HG03025 (cell line): ENCODE results near the gene CHID1.

Experiments used
- ATAC-seq: cut with Tn5 transposase; IDR thresholded peaks from one replicate; pipeline ENCODE4 v1.9.1; 2021; ENCODE audit warnings: mild to moderate bottlenecking, moderate library complexity; ENCODE audit not compliant: unreplicated experiment, low FRiP score

The CHID1 gene

DNA sequence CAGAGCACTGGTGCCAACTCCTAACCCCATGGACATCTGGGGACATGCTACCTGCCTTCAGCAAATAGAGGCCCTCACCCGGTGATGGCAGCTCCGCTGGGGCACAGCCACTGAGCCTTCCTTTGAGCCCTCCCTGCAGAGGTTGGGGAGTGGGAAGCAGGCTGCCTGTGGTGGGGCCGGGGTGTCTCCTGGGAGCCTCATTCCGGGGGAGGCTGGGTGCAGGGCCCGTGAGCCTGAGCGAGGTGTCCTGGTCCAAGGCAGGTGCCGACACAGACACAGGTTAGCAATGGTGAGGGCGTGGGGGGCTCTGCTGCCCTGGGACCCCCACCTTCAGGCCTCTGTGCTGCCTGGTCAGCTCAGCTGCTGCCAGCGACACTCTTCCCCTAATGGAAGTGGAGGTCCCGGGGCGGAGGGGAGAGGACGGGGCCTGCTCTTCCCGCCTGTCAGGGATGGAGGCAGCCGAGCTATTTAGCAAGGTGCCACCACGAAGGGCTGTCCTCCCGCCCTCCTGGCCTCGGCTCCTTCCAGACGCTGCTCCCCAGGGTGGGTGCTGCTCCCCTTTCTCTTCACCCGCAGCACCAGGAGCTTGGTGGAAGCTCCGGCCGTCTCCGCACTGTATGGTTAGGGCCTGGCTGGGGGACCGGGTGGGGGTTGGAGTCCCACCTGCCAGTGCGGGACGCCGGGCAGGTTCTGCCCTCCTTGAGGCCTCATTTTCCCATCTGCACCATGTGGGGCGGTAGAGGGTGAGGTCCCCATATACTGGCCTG is 56.7 kb downstream of the CHID1 start:
- ATAC-seq: no peak

GRCh38 chr11:852762-853161 is 57.8 kb downstream of the CHID1 start:
- ATAC-seq: no peak

DNA sequence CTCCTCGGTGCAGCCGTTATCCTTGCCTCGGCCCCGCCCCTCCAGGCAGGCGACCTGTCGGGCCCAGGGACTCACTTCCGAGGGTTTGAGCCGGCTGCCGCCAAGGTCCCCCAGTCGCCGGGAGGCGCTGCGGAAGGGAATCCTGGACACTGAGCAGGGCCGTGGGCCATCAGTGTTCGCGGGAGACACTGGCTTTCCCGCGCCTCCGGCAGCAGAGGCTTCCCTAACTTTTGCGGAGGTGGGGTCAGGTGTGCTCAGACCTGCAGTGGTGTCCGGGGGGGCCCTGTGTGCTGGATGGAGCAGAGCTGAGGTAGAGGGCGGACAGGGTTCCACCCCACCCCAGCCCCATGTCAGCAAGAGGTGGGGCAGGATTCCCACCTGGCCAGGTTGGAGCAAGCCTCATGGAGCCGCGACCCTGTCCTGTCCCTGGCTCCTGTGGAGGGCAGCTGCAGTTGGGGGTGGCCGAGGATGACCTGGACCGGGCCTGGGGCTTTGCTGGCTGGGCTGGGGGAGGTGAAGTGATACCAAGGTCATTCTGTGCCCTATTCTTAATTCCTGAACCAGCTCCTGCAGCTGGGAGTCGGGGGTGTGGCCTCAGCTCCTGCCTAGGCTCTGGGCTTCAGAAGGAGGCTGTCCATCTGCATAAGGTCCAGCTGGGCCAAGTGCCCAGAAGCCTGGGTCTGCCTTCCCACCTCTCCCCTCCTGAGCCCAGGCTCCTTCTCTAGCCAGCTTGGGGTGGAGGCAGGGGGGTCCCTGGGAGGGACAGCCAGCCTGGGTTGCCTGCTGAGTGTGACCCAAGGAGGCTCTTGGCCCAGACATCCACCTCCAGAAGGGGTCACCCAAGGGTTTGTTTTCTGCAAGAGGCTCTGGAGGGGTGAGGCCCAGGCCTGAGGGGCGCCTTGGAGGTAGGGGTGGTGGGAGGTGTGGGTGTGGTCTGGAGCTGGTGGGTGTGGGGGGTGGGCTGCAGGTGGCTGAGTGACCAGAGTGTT is 59.5 kb downstream of the CHID1 start:
- no peak for ATAC-seq

DNA sequence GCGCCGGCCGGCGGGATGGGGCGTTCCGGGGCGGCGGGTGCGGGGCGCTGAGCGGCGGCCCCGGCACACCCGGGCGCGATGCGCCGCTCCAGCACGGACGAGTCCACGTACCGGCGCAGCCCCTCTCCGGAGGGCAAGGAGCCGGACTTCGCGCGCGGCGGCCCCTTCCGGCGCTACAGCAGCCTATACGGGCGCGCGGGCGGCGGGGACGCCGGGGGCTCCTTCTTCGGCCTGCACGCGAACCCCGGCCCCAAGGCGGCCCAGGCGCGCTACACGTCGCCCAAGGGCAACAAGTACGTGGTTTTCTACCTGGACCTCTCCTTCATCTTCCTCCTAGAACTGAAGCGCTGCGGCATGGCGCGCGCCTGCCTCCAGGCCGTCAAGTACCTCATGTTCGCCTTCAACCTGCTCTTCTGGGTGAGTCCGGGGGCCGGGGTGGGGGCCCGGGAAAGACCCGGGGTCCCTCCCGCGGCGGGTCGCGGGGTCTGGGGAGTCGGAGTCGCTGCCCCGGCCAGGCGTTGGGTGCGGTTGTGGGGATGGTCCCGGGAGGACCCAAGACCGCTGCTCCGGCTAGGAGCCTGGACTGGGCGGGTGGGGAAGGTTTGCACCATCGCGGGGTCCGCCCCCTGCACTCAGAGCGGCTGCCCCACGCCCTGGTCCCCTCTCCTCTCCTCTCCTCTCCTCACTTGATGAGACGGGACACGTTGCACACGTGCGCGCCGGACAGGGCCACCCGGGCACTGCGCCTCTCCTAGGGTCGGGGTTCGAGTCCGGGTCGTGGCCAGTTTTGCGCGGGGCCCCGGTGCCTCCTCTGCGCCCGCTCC is 60.4 kb downstream of the CHID1 start:
- ATAC-seq: no peak

GRCh38 chr11:849104-849824 is 61.3 kb downstream of the CHID1 start:
- ATAC-seq: no peak

- no peak for ATAC-seq
These were observed 62.2 kb downstream of the CHID1 start for GRCh38 chr11:848380-848931.

GRCh38 chr11:847876-848275 is 62.7 kb downstream of the CHID1 start:
- no peak for ATAC-seq

- ATAC-seq: no peak
These were observed 64.0 kb downstream of the CHID1 start for GRCh38 chr11:846496-847098.

DNA sequence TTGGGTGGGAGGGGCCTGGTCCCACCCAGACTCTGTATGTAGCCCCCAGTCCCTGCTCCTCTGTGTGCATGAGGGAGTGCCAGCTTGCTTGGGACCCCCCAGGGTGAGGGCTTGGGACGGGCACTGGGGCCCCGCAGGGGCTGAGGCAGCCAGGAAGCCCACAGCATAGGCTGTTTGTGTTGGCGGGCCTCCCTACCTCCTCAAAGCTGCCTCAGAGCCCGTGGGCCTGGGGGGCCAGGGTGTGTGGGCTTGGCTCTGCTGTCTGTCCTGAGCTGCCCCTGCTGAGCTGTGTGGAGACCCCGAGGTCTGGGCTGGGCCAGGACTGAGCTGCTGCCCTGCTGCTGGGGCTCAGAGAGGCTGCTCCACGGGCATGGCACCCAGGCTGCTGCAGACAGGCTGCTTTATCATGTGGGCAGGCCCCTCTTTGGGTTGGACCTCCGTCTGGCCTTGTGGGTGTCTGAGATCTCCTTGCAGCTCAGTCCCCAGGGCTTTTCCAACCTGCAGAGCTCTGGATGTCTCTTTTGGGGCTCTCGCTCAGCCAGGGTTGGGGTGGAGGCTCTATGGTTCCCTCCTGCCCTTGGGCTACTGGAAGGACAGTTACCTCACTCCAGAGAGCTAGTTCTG is 64.6 kb downstream of the CHID1 start:
- ATAC-seq: no peak

DNA sequence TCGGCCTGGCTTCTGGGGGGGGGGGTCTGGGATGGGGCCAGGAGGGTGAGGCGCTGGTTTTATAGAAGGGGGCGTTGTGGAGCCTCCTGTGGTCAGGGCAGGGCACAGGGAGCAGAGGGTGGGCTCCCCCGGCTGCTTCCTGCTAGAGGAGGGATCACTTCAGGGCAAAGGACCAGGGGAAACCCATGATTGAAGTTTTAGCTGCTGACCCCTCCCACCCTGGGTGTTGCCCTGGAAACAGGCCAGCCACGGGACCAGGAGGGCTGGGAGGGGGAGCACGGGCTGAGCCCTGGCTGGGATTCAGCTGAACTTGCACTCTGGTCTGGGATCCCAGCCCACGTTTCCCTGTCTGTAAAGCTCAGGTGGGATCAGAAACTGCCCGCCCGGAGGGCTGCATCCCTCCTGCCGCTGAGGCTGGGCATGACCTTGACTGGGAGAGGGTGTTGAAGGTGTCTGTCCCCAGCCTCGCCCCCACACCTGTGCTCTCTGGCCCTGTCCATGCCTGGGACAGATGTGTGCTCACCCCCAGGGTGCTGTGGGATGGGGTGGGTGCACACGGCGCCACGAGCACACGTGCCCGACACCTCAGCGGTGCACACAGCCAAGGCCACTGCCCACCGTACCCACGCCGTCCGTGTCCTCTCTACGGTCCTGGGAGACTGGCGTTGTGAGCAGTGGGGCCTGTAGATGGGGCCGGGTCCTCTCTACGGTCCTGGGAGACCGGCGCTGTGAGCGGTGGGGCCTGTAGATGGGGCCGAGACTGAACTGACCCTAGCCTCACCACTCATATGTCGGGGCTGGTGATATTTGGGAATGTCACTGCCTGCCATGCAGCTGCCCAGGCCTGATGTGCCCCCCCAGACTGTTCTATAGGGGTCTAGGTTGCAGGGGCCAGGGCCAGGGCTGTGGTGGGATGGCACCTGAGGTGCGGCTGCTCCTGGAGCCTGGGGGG is 65.6 kb downstream of the CHID1 start:
- no peak for ATAC-seq

- no peak for ATAC-seq
These were observed 66.6 kb downstream of the CHID1 start for GRCh38 chr11:843818-844692.

DNA sequence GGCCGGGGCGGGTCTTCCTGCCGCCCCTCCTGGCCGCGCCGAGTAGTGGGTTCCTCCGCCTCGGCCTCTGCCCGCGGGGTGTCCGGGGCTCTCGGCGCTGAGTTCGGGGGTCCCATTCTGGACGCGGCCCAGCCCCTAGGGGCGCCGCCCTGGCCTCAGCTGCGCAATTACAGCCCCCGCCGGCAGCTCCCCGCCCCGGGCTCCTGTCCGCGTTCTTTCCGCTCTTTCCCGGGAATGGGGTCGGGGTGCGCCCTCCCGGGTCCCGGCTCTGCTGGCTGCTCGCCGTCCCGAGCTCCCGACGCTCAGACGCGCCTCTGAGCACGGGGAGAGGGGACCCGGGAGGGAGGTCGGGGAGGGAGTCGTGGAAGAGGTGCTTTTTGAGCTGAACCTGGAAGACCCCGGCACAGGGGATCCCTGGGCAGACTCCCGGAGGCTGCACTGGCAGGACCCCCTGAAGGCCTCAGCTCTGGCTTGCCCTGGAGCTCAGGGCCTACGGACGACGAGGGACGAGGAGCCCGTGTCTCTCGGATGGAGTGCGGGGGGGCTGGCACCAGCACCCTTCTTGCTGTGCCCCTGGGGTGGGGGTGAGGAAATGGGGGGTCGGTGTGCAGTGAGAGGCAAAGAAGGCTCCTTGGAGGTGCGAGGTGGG is 67.4 kb downstream of the CHID1 start:
- peak; percentile 2 for ATAC-seq

- peak; percentile 52 for ATAC-seq
These were observed 68.1 kb downstream of the CHID1 start, which contains the start of the genes POLR2L and TSPAN4 for GRCh38 chr11:842370-843002. TSS of gene POLR2L (minus strand) at chr11:842529. CDS start at chr11:842508, 21 bp downstream. TSS of gene TSPAN4 (plus strand) at chr11:842852. CDS start at chr11:850305, 7,453 bp downstream.

DNA sequence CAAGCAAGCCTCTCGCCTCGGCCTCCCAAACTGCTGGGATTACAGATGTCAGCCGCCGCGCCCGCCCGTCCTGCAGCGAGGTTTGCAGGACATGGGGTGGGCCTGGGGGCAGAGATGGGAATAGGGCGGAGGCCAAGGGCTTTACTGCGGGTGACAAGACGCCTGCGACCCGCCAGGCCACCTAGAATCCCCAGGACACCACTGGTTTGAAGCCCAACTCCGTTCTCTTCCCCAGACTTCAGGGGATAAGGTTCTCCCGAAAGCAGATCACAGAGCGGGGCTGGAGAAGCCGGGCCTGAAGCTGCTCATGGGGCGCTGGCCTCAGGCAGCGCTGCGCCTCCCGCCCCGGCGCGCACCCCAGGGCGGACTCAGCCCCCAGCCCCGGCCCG is 68.6 kb downstream of the CHID1 start:
- peak; percentile 21 for ATAC-seq

DNA sequence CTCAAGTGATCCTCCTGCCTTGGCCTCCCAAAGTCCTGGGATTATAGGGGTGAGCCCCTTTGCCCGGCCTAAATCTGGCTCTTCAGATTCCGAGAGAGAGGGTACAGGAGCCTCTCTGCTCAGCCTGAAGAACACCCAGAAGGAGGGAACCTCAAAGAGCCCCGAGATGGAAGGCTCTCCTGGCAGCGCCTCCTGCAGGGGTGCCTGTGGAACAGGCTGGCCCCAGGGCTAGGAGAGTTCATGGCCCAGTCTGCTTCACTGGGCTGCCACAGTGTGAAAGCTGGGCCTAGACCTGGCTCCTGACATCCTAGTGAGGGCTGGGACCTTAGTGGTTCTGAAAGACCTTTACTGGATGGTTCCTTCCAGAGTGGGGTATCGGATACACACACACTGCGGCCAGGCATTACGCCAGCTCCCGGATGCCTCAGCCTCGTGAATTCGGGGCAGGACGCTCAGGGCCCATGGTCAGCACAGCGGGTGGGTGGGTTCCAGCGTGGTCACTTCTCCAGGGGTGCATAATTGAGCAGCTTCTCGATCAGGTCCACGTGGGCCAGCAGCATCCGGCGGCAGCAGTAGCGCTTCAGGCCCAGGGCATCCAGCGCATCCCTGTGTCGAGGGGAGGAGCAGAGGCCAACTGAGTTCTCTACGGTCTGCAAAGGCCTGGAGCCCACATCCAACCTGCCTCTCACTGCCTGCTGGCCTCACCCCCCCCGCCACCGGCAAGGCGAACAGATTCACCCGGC is 70.6 kb downstream of the CHID1 start:
- ATAC-seq: no peak
